ENCODE results near the gene HEATR5B. TPM values are rescaled to one million over a fixed set of nuclear protein-coding genes. Genes with fewer than 3 reads are reported as not detected.

Gene HEATR5B
- total and polyA plus RNA-seq, 9 of the 15 experiments (the other 6 are each of a cell fraction or from before 2014, with no cell fraction given), result 4.2 to 21.7 (median 12.2) TPM

GRCh38 chr2:36963106-36963505, 121.1 kb downstream of the HEATR5B start:
- Histone ChIP-seq H3K9me3 (replicated peaks; ENCODE audit: control insufficient read depth, insufficient read depth, low read depth, low read length) (no peaks in the 10 kb centered on the region), H3K27ac (ENCODE audit: extremely low read depth, low read depth, low read length) (no peak overlapping the region), H3K36me3 (ENCODE audit: control insufficient read depth, insufficient read depth, low read length) (peaks cover 16% of the 10 kb centered on the region), H3K79me2 (ENCODE audit: control insufficient read depth, insufficient read depth, low read length) (peaks cover 82% of the 10 kb centered on the region), H3K4me3 (no peak overlapping the region), H3K4me1 (replicated peaks in 1 of 2; ENCODE audit: control insufficient read depth in 2 of 2, insufficient read depth in 2 of 2, low read length in 2 of 2) (peaks cover 6 to 18% of the 10 kb centered on the region in 2 experiments), H2AFZ (ENCODE audit: low read depth, low read length) (no peak overlapping the region), H3K9ac (ENCODE audit: insufficient read depth in 1 of 2, low read depth in 2 of 2, low read length in 2 of 2) (no peak overlapping the region; a peak in 1 of 4 replicates), H4K20me1 (replicated peaks; ENCODE audit: control insufficient read depth, insufficient read depth, low read length) (no peaks in the 10 kb centered on the region), H3K9me1 (ENCODE audit: control insufficient read depth, insufficient read depth, low read length) (no peaks in the 10 kb centered on the region), H3K4me2 (ENCODE audit: insufficient read depth, low read length) (no peak overlapping the region), H3K27me3 (ENCODE audit: control insufficient read depth in 2 of 2, insufficient read depth in 2 of 2, low read length in 2 of 2) (no peaks in the 10 kb centered on the region)
- 83% methylated on average over 4 of the region's 4 CpGs for WGBS (ENCODE audit: insufficient coverage, low coverage, missing lambda C conversion rate)
- no peak for TF ChIP-seq HMG20B (CRISPR knock-in tag; IDR thresholded peaks at IDR 0.05)
- no peak for TF ChIP-seq GMEB1 (CRISPR knock-in tag; IDR thresholded peaks at IDR 0.05)
- no peak for TF ChIP-seq POLR3A (IDR thresholded peaks at IDR 0.05; ENCODE audit: borderline replicate concordance, extremely low read depth, insufficient read depth, insufficient read length)
- no peak for TF ChIP-seq MED1 (CRISPR knock-in tag; IDR thresholded peaks at IDR 0.05; ENCODE audit: borderline replicate concordance)
- no peak for TF ChIP-seq CREBBP (IDR thresholded peaks at IDR 0.05; ENCODE audit: low read depth, low read length)
- no peak for TF ChIP-seq ZNF764 (CRISPR knock-in tag; IDR thresholded peaks at IDR 0.05; ENCODE audit: low read depth)
- TF ChIP-seq FOXJ2 (tag; IDR thresholded peaks at IDR 0.05), result no peak
- no peak for TF ChIP-seq CAMTA2 (CRISPR knock-in tag; conservative IDR thresholded peaks at IDR 0.05)
- TF ChIP-seq STAT5B (CRISPR knock-in tag; IDR thresholded peaks at IDR 0.05), result no peak
- no peak for TF ChIP-seq MECOM (CRISPR knock-in tag; IDR thresholded peaks at IDR 0.05)
- TF ChIP-seq ZNF280B (CRISPR knock-in tag; IDR thresholded peaks at IDR 0.05), result no peak
- no peak for TF ChIP-seq ZNF436 (CRISPR knock-in tag; IDR thresholded peaks at IDR 0.05)
- TF ChIP-seq ZHX1 (conservative IDR thresholded peaks at IDR 0.05; ENCODE audit: low read length), result no peak
- TF ChIP-seq HNRNPK (IDR thresholded peaks at IDR 0.05; ENCODE audit: low read depth, low read length, poor library complexity, severe bottlenecking), result no peak
- CTCF ChIA-PET (ENCODE audit: low intra/inter-chr PET ratio), result no interaction called here
- no peak for FAIRE-seq
- intact Hi-C loops (cut with micrococcal nuclease), result no loop called here
- no peak for ATAC-seq
- in situ Hi-C loops (cut with MboI), result no loop called here
- DNase-seq (ENCODE audit: extremely low read depth in 1 of 4, low spot score in 3 of 4), result no peak
- BruUV-seq (replicated peaks), result TSS peak; percentile 11
- POLR2A ChIA-PET, result no interaction called here
